Activated CD4-positive, alpha-beta T cell treated with anti-CD3 and anti-CD28 coated beads for 24 hours (primary cell): ENCODE data around the gene HELZ2.

ENCODE experiments used
- DNase-seq, 2 donors: peaks; one replicate each; pipeline ENCODE4 v3.0.0-alpha.2; 2020; ENCODE audit warnings: low read depth in 2 of 2

HELZ2 gene

DNA sequence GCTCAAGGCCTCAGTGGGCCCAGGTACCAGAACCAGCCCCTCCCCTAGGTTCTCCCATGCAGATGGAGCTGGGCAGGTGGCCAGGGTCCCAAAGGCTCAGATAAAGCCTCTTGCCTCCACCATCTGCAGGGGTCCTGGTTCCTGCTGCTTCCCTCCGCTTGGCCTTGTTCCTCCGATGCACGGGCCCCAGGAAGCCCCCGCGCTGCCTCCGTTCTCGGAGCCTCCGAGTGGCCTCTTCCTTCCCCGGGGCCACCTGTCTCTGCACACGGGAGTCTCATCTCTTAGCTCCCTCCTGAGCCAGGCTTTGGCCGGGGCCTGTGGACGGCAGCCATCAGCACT is 35.0 kb downstream of the HELZ2 start:
- DNase-seq = no peak

GRCh38 chr20:63538204-63539091 is 35.6 kb downstream of the HELZ2 start:
- no peak for DNase-seq

GRCh38 chr20:63537525-63538203 is 36.4 kb downstream of the HELZ2 start:
- peak; percentile 93 for DNase-seq

DNA sequence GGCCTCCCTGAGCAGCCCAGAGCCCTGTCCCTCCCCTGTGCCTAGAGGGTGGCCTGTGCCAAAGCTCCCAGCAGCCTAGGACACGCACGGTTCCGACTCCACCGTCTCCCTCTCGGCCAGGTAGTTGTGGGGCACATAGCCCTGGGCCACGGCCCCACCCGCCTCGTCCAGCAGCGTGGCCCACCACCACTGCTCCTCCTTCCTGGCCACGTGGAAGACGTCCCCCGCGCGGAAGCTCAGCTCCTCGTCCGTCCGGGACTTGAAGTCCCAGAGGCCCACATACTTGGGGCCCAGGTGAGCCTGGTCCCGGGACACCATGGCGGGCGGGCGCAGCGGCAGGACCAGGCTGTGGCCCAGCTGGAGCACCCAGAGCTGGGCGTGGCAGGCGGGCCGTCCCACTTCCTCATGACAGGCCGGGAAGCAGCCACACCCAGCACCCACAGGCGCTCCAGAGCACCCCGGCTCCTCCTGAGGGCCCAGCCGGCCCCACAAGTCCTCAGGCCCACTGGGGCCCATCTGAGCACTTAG is 37.0 kb downstream of the HELZ2 start, which contains the start of gene PTK6:
TSS of gene PTK6 (minus strand) at position 380 of the 528 bp plus-strand sequence. CDS start at position 318, 62 bp downstream.
- DNase-seq = peak in 1 of 2 donors; percentile 41

DNA sequence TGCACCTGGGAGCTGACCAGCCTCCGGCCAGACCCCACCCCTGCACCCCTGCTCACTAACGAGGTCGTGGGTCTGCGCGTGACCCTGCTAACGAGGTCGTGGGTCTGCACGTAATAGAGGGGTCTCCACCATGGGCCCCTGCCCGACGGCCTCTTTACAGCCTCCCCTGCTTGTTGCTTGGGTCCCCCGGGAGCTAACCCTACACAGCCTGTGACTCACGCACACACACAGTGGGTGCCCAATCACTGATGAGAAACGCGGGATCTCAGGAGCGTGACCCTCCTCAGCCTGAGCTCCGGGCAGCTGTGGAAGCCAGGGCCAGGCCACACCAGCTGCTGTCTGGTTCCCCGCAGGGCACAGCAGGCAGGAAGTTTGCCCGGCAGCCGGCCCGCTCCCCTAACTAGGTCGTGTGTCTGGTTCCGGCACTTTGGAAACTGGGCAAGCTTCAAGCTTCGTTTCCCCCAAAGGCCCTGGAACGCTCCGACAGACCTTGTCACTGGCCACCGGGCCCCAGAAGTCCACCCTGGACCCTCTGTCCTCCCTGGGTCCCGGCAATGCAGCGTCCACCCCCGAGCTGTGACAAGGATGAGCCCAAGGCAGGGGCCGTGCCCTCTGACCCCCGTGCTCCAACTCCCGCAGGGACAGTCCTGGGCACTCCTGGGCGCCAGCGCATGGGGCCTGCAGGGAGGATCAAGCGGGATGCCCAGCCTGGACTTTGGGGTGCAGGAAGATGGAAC is 37.6 kb downstream of the HELZ2 start:
- DNase-seq = no peak

DNA sequence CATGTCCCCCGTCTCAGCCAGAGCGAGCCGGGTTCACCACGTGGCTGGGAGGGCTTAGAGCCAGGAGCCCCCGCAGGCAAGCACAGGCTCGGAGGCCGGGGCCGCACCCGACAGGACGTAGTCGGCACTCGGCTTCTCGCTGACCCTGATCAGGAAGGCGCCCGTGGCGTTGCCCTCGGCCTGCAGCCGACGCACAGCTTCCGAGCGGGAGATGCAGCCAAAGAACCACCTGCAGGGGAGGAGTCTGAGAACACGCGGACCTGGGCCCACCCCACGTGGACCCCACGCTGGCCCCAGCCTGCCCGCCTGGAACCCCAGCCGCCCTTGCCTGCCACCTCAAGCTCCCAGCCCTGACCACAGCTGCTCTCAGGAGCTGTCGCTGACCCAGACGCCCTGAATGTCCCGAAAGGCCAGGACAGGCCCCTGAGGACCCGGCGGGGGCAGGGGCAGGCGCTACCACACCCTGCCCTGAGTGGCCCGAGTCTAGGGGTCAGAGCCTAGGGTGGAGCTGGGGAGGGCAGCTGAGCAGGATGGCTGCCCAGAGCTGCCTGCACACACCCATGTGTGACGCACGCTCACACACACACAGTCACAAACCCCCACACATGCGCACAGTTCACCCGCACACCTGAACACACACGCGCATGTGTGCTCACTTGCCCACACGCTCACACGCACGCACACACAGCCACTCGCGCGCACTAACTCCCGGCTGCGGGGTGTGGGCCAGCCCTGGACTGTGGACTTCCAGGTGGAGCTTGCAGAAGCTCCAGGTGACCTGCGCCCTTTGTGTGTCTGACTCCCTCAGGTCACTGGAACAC is 39.0 kb downstream of the HELZ2 start:
- DNase-seq = no peak

DNA sequence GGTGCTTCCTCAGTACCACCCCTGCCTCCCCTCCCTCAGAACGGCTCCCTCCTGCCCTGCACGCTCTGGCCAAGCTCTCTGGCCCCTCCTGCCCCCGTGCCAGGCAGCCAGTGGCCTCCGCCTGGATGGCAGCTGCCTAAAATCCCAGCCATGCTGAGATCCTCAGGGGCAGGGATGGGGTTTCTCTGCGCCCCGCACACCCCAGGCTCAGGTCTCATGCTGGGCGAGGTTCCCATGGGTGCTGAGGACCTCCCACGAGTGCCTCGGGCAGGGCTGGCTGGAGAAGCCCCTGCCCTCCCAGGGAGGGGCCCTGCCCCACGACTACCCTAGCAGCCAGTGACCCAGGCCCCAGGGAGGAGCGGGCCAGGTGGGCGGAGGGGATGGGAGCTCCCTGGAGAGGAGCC is 39.6 kb downstream of the HELZ2 start:
- DNase-seq = no peak

- DNase-seq = no peak
Observed at GRCh38 chr20:63533871-63534393, 40.1 kb downstream of the HELZ2 start.

GRCh38 chr20:63533388-63533787 is 40.7 kb downstream of the HELZ2 start:
- DNase-seq = no peak

DNA sequence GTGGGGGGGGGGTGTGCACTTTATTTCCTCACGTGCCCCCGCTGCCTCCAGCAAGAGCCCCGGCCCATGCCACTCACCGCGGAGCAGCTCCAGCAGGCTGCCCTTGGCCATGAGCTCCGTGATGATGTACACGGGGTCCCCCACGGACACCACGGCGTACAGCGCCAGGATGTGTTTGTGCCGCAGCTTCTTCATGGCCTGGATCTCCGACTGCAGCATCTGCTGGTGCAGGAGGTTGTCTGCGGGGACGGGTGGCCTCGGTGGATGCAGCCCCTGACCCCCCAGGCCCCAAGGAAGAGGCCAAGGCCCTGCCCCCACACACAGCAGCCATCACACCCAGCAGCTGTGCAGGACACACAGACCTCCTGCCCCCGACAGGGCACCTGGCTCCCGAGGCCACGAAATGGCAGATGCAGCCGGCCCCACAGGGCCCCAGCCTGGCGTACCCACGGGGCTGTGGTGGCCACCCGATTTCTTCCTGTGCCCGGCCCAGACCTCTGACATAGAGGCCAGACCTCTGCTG is 41.5 kb downstream of the HELZ2 start:
- no peak for DNase-seq

DNA sequence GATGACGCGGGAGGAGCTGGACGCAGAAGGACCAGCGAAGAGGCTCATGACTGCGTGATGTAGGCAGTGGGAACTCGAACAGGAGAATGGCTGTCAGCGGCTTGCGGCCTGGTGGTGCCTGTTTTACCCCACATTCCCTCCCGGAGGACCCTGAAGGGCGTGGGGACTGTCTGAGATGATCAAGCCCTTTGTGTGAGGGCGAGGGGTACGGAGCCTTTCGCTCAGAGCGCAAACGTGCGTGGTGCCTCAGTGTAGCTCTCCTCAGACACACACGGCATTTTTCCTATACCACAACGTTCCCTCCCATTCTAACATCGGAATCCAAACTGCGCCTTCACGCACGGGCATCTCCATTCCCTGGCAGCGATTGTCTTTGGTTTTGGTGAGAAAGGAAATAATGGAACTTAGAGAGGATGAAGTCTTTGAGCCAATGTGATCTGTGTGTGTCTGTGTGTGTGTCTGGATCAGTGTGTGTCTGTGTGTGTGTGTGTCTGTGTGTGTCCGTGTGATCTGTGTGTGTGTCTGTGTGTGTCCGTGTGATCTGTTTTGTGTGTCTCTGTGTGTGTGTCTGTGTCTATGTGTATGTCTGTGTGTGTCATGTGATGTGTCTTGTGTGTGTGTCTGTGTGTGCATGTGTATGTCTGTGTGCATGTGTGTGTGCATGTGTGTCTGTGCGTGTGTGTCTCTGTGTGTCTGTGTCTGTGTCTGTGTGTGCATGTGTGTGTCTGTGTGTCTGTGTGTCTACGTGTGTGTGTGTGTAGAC is 42.2 kb downstream of the HELZ2 start:
- no peak for DNase-seq

DNA sequence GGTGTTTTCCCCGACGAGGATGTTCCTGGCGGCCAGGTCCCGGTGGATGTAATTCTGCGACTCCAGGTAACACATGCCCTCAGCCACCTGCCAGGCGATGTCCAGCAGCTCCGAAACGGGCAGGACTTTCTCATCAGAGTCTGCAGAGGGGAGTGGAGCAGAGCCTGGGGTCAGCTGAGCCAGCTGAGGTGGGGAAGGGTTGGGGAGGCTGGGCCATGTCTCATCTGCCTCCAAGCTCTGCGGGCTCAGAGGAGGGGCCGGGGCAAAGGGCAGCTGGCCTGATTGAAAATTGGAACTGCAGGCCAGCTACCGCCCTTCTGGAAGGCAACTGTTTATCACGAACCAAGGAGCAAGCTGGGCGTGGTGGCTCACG is 43.3 kb downstream of the HELZ2 start:
- DNase-seq = no peak

DNA sequence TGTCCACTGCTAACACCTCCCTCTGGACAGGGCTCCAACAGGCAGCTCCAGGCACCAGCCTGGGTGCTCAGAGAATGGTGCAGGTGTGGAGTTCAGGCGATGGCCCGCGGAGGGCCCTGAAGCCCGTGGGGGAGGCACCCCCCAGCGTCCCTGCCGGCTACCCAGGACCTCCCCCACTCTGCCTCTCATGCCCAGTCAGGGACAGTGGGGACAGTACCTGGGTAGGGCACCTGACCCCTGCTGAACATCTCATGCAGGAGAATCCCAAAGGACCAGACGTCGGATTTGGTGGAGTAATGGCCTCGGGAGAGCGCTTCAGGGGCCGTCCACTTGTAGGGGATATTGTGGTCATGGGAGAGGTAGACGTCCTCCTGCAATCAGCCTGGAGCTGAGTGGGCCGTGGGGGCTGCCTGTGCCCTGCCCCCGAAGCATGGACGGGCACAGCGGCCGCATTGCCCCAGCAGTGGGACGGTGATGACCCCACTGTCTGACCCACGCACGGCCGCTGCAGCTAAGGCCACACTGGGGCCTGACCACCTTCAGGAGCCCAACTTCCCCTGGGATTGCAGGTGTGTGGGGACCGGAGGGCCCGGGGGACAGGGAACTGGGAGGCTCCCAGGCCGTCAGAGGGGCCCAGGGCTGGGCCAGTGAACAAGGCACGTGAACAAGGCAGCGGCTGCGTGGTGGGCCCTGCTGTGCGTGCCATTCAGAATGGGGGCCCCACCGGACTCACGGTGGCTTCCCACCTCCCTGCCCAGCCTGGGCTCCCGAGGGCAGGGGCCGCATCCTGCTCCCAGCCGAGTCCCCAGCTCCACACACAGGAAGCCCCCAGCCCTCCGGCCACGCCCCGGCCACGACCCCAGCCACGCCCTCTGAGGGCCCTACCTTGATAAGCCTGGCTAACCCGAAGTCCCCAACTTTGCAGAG is 43.9 kb downstream of the HELZ2 start:
- no peak for DNase-seq

GRCh38 chr20:63529180-63529860 is 44.7 kb downstream of the HELZ2 start:
- no peak for DNase-seq

DNA sequence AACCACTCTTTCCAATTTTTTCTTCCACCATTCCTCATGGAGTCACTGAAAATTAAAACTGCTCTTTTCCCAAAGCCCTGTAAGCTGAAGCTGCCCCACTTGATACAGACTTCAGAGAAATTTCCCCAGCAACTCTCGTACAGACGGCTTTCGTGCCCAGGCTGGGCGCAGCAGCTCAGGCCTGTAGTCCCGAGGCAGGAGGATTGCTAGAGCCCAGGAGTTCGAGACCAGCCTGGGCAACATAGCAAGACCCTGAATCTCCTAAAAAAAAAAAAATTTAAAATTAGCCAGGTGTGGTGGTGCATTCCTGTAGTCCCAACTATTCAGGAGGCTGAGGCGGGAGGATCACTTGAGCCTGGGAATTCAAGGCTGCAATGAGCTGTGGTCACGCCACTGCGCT is 46.9 kb downstream of the HELZ2 start:
- DNase-seq = no peak

DNA sequence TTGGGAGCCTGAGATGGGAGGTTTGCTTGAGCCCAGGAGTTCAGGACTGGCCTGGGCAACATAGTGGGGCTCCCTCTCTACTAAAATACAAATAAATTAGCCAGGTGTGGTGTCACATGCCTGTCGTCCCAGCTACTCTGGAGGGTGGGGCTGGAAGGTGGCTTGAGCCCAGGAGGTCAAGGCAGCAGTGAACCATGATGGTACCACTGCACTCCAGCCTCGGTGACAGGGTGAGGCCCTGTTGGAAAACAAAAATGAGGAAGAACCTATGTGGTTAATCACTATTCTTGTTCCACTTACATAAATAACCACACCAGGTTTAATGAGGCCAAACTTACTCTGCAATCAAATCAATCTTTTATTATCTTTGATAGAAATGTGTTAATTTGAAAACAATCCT is 48.1 kb downstream of the HELZ2 start:
- no peak for DNase-seq

- DNase-seq = no peak
Observed at GRCh38 chr20:63525185-63525584, 48.9 kb downstream of the HELZ2 start.
